Measurements from ENCODE around the gene AGRN.
"Not testable (repeated sequence)": the region's sequence is repeated elsewhere in the genome, so short reads cannot be mapped to it uniquely, and the experiment has no call there.

AGRN gene

DNA sequence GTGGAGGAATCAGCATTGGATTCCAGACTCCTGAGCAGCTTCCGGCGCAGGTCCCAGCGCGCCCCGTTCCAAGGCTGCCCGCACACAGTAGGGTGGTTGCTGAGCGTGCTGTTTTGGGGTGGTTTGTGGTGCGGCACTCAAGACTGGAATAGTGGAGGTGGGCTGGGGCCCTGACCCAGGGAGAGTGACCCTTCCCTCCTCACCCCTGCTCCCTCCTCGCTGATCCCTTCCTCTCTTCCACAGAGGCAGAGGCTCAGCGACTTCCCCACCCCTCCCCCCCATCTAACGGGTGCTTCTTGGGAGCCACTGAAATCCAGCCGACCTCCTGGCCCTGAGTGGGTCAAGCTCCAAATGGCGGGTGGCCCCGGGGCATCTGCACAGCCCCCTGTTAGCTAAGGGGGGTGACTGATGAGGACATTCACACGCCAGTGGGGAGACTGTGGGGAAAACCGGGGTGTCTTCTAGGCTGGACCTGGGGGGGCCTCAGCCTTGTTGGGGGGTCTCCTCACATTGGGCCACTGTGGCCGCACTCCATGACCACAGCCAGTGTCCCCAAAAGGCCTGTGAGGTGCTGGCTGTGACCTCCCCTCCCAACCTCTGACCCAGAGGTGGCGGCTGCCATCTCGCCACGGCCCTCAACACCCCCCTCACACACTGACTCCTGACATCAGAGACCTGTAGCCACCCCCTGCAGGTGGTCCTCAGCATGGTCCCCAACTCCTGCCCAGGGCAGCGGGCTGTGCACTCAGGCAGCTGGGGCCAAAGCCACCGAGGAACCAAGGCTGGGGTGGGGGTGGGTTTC is 16.1 kb upstream of the AGRN start:
- no peak for TF ChIP-seq CTCF (IDR thresholded peaks at IDR 0.05; ENCODE audit: insufficient read depth, low read depth, low read length, missing control alignments)
- no peak overlapping the region for H3K4me3 ChIP-seq (ENCODE audit: low read length)
- DNase-seq (ENCODE audit: low read depth): no peak

- TF ChIP-seq CTCF (IDR thresholded peaks at IDR 0.05; ENCODE audit: insufficient read depth, low read depth, low read length, missing control alignments): no peak
- no peak for DNase-seq (ENCODE audit: low read depth)
- no peak overlapping the region for H3K4me3 ChIP-seq (ENCODE audit: low read length)
These were observed 15.5 kb upstream of the AGRN start for GRCh38 chr1:1004420-1004779.

DNA sequence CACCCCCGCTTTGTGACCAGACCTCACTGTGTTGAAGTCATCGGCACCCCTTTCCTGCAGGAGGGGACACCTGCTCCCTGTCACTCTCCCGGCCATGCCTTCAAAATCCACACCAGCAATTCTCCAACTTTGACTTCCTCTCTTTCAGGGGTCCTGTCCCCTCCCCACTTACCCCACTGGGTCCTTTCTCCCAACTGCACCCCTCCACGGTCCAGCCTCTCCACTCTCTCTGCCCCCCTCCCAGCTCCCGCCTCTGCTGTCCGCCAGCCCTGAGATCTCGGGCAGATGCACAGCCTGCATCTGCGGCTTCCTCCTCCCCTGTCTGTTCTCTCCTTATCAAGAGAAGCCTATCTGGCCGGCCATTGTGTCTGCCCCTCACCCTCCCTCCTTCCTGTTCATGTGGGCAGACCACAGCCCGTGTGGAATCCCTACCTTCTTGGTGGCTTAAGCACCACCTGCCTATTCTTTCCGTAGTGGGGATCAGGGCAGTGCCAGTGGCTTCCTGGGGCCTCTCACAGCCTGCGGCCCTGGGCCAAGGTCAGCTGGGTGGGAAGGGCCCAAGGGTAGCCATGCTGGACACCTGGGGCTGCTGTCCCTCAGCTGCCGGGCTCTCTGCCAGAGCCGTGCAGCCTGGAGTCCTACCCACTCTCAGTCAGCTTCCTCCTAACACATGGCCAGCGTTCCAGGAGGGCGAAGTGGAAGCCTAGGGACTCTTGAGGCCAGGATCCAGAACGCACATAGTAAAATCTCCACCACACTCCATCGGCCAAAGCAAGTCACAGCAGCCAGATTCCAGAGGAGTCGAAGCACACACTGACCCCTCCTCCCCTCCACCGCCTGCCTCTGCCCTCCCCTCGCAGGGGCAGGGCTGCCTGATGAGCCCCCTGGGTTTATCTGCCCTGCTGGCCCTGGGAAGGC is 14.9 kb upstream of the AGRN start:
- TF ChIP-seq CTCF (IDR thresholded peaks at IDR 0.05; ENCODE audit: insufficient read depth, low read depth, low read length, missing control alignments): no peak
- DNase-seq (ENCODE audit: low read depth): no peak
- no peak overlapping the region for H3K4me3 ChIP-seq (ENCODE audit: low read length)

DNA sequence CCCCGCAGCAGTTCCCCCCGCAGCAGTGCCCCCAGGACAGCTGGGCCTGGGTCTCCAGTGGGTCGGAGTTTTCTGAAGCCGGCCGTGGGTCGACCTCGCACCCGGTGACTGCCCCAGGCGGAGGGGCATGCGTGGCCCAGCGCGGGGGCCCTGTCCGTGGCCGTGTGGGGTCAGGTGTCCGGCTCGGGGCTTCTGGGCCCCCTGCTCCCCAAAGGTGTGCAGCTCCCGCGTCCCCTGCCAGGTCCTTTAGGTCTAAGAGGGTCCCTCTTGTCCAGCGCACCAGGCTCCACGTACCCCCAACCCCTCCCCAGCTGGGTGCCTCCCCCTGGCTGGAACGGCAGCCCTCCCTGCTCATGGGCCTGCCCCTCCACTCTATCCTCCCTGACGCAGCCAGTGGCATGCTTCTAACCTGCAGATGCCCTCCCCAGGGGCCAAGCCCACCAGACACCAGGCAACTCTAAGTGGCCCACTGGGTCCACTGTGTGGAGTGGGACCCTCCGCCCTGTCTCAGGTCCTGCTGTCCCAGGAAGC is 14.1 kb upstream of the AGRN start:
- H3K4me3 ChIP-seq (ENCODE audit: low read length): no peak overlapping the region
- DNase-seq (ENCODE audit: low read depth): no peak
- TF ChIP-seq CTCF (IDR thresholded peaks at IDR 0.05; ENCODE audit: insufficient read depth, low read depth, low read length, missing control alignments): no peak

GRCh38 chr1:1006305-1007159 is 13.4 kb upstream of the AGRN start:
- no peak for TF ChIP-seq CTCF (IDR thresholded peaks at IDR 0.05; ENCODE audit: insufficient read depth, low read depth, low read length, missing control alignments)
- H3K4me3 ChIP-seq (ENCODE audit: low read length): no peak overlapping the region
- DNase-seq (ENCODE audit: low read depth): no peak

- not testable (repeated sequence) for H3K4me3 ChIP-seq (ENCODE audit: low read length); DNase-seq (ENCODE audit: low read depth)
These were observed 9.8 kb upstream of the AGRN start for GRCh38 chr1:1010131-1010530.
